ENCODE data around the gene FMN2. TPM values are rescaled to one million over a fixed set of nuclear protein-coding genes. Genes with fewer than 3 reads are reported as not detected.
"Not testable (repeated sequence)": the region's sequence is repeated elsewhere in the genome, so short reads cannot be mapped to it uniquely, and the experiment has no call there.

Gene FMN2
- total RNA-seq, 1 donor from 2014 or later: 4.3 TPM

GRCh38 chr1:240409615-240410014, 317.9 kb downstream of the FMN2 start:
- Mint-ChIP-seq H3K27ac (no peak overlapping the region), H3K36me3 (no peaks in the 10 kb centered on the region), H3K9me3 (no peaks in the 10 kb centered on the region), H3K4me3 (no peak overlapping the region), H3K4me1 (ENCODE audit: unreplicated experiment) (peaks cover 4% of the 10 kb centered on the region), H3K27me3 (no peaks in the 10 kb centered on the region)
- TF ChIP-seq CTCF (conservative IDR thresholded peaks at IDR 0.05): no peak
- DNase-seq (ENCODE audit: extremely low spot score, unreplicated experiment): no peak

GRCh38 chr1:240413732-240414131, 322.0 kb downstream of the FMN2 start:
- H3K36me3 Mint-ChIP-seq: no peaks in the 10 kb centered on the region
- no peaks in the 10 kb centered on the region for H3K4me1 Mint-ChIP-seq (ENCODE audit: unreplicated experiment)
- no peaks in the 10 kb centered on the region for H3K9me3 Mint-ChIP-seq
- no peak overlapping the region for H3K4me3 Mint-ChIP-seq
- H3K27ac Mint-ChIP-seq: no peak overlapping the region
- DNase-seq (ENCODE audit: extremely low spot score, unreplicated experiment): no peak
- TF ChIP-seq CTCF (conservative IDR thresholded peaks at IDR 0.05): no peak
- no peaks in the 10 kb centered on the region for H3K27me3 Mint-ChIP-seq

- no peak overlapping the region for H3K27ac Mint-ChIP-seq
- no peak overlapping the region for H3K4me3 Mint-ChIP-seq
- H3K36me3 Mint-ChIP-seq: no peaks in the 10 kb centered on the region
- no peaks in the 10 kb centered on the region for H3K9me3 Mint-ChIP-seq
- H3K4me1 Mint-ChIP-seq (ENCODE audit: unreplicated experiment): no peaks in the 10 kb centered on the region
- TF ChIP-seq CTCF (conservative IDR thresholded peaks at IDR 0.05): no peak
- H3K27me3 Mint-ChIP-seq: no peaks in the 10 kb centered on the region
- no peak for DNase-seq (ENCODE audit: extremely low spot score, unreplicated experiment)
These were observed 322.6 kb downstream of the FMN2 start for GRCh38 chr1:240414237-240414636.

DNA sequence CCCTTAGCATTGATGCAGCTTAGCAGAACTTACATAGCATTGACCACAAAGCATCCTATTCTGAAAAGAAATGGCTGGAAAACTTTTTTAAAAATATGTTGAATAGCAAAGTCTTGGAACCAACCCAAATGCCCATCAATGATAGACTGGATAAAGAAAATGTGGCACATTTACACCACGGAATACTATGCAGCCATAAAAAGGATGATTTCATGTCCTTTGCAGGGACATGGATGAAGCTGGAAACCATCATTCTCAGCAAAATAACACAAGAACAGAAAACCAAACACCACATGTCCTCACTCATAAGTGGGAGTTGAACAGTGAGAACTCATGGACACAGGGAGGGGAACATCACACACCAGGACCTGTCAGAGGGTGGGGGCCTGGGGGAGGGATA, 323.3 kb downstream of the FMN2 start:
- not testable (repeated sequence) for H3K9me3 Mint-ChIP-seq, H3K36me3 Mint-ChIP-seq

GRCh38 chr1:240415532-240415931, 323.8 kb downstream of the FMN2 start:
- no peak for DNase-seq (ENCODE audit: extremely low spot score, unreplicated experiment)
- no peaks in the 10 kb centered on the region for H3K9me3 Mint-ChIP-seq
- TF ChIP-seq CTCF (conservative IDR thresholded peaks at IDR 0.05): no peak
- H3K27ac Mint-ChIP-seq: no peak overlapping the region
- H3K27me3 Mint-ChIP-seq: no peaks in the 10 kb centered on the region
- H3K4me3 Mint-ChIP-seq: no peak overlapping the region
- H3K36me3 Mint-ChIP-seq: no peaks in the 10 kb centered on the region
- no peaks in the 10 kb centered on the region for H3K4me1 Mint-ChIP-seq (ENCODE audit: unreplicated experiment)

More for the DNA sequence above, 323.3 kb downstream of the FMN2 start:
- H3K4me3 Mint-ChIP-seq; H3K27me3 Mint-ChIP-seq; DNase-seq (ENCODE audit: extremely low spot score, unreplicated experiment); H3K4me1 Mint-ChIP-seq (ENCODE audit: unreplicated experiment); H3K27ac Mint-ChIP-seq: not testable (repeated sequence)

GRCh38 chr1:240417317-240417716, 325.6 kb downstream of the FMN2 start:
- no peaks in the 10 kb centered on the region for H3K27me3 Mint-ChIP-seq
- no peaks in the 10 kb centered on the region for H3K9me3 Mint-ChIP-seq
- DNase-seq (ENCODE audit: extremely low spot score, unreplicated experiment): no peak
- no peaks in the 10 kb centered on the region for H3K36me3 Mint-ChIP-seq
- H3K27ac Mint-ChIP-seq: no peak overlapping the region
- H3K4me3 Mint-ChIP-seq: no peak overlapping the region
- no peak for TF ChIP-seq CTCF (conservative IDR thresholded peaks at IDR 0.05)
- no peaks in the 10 kb centered on the region for H3K4me1 Mint-ChIP-seq (ENCODE audit: unreplicated experiment)

Measured in type B pancreatic cell (in vitro differentiated cells).